ENCODE data around the gene PLXDC1.

The PLXDC1 gene

GRCh38 chr17:39151943-39152818 lies 744 bp upstream of the PLXDC1 start:
- no peak for TF ChIP-seq CTCF (IDR thresholded peaks at IDR 0.05; ENCODE audit: low read depth, low read length)
- no peak for DNase-seq (ENCODE audit: extremely low read depth, low read depth)

- no peak for TF ChIP-seq CTCF (IDR thresholded peaks at IDR 0.05; ENCODE audit: low read depth, low read length)
- DNase-seq (ENCODE audit: extremely low read depth, low read depth): no peak
Measured at GRCh38 chr17:39150795-39151149, 665 bp downstream of the PLXDC1 start.

GRCh38 chr17:39150104-39150634 lies 1.3 kb downstream of the PLXDC1 start:
- DNase-seq (ENCODE audit: extremely low read depth, low read depth): no peak
- TF ChIP-seq CTCF (IDR thresholded peaks at IDR 0.05; ENCODE audit: low read depth, low read length): no peak

- no peak for TF ChIP-seq CTCF (IDR thresholded peaks at IDR 0.05; ENCODE audit: low read depth, low read length)
- no peak for DNase-seq (ENCODE audit: extremely low read depth, low read depth)
Measured at GRCh38 chr17:39147221-39148185, 3.9 kb downstream of the PLXDC1 start.

- TF ChIP-seq CTCF (IDR thresholded peaks at IDR 0.05; ENCODE audit: low read depth, low read length): no peak
Measured at GRCh38 chr17:39146273-39146672, 5.2 kb downstream of the PLXDC1 start.

GRCh38 chr17:39145143-39145542 lies 6.3 kb downstream of the PLXDC1 start:
- TF ChIP-seq CTCF (IDR thresholded peaks at IDR 0.05; ENCODE audit: low read depth, low read length): no peak

More at GRCh38 chr17:39146273-39146672, 5.2 kb downstream of the PLXDC1 start:
- no peak for DNase-seq (ENCODE audit: extremely low read depth, low read depth)

More at GRCh38 chr17:39145143-39145542, 6.3 kb downstream of the PLXDC1 start:
- DNase-seq (ENCODE audit: extremely low read depth, low read depth): no peak
